H1 (cell line): ENCODE measurements around the gene PHLPP1. TPM values are rescaled to one million over a fixed set of nuclear protein-coding genes. Genes with fewer than 3 reads are reported as not detected.
A peak's percentile ranks its signal among the peaks of the same experiment; 100 is the strongest.

Experiments
- CTCF ChIA-PET: fragments of 300-600 bp; sonication (Branson Sonifier 250); formaldehyde crosslinking; loops from one replicate; lab custom pipeline; 2021; ENCODE audit not compliant: partially characterized antibody; lab: Charles Lee
- POLR2A ChIA-PET: fragments of 300-600 bp; sonication (Branson Sonifier 250); formaldehyde crosslinking; loops from one replicate; lab custom pipeline; 2021; ENCODE audit warnings: inconsistent platforms; ENCODE audit not compliant: partially characterized antibody; lab: Charles Lee
- DNase-seq, 2 experiments: peaks; one replicate each; pipeline versions ENCODE4 v3.0.0 to v3.0.0-alpha.2; 2010 to 2022; ENCODE audit warnings: low spot score in 2 of 2, low read depth in 1 of 2, mixed read lengths in 1 of 2
- FAIRE-seq: peaks from 2 replicates; lab custom pipeline; 2011; peaks lifted over from hg19 to GRCh38; lab: Jason Lieb, UNC
- H2AFZ ChIP-seq: 2 replicates; pipeline ENCODE4 v1.8.1; 2012; ENCODE audit warnings: low read length, inconsistent platforms
- H2AK5ac ChIP-seq: 2 replicates; pipeline ENCODE4 v1.6.1; 2013; ENCODE audit warnings: low read depth, low read length
- H2BK120ac ChIP-seq: replicated peaks from 2 replicates; pipeline ENCODE3; 2013; ENCODE audit warnings: low read depth, low read length, inconsistent platforms
- H2BK12ac ChIP-seq: 2 replicates; pipeline ENCODE4 v1.6.1; 2013; ENCODE audit warnings: low read depth, low read length
- H2BK15ac ChIP-seq: 2 replicates; pipeline ENCODE4 v1.6.1; 2013; ENCODE audit warnings: low read length
- H2BK20ac ChIP-seq: 2 replicates; pipeline ENCODE4 v1.6.1; 2013; ENCODE audit warnings: low read length
- H2BK5ac ChIP-seq: 2 replicates; pipeline ENCODE4 v1.6.1; 2013; ENCODE audit warnings: low read depth, low read length
- H3K14ac ChIP-seq: 2 replicates; pipeline ENCODE4 v1.6.1; 2013; ENCODE audit warnings: inconsistent platforms; ENCODE audit not compliant: insufficient read length
- H3K18ac ChIP-seq: 2 replicates; pipeline ENCODE4 v1.6.1; 2013; ENCODE audit warnings: low read length; ENCODE audit errors: extremely low read depth
- H3K23ac ChIP-seq: 2 replicates; pipeline ENCODE4 v1.6.1; 2013; ENCODE audit warnings: inconsistent platforms; ENCODE audit not compliant: insufficient read length
- H3K23me2 ChIP-seq: 2 replicates; pipeline ENCODE4 v1.6.1; 2013; ENCODE audit warnings: low read depth, low read length
- H3K27ac ChIP-seq: 2 replicates; pipeline ENCODE4 v1.6.1; 2011; ENCODE audit warnings: low read depth, low read length, inconsistent platforms
- H3K27me3 ChIP-seq, 4 experiments: replicated peaks in 1 of 4; 1 replicate in 1 of 4; 2 replicates in 3 of 4; pipeline versions ENCODE4 v1.6.1 to v1.8.1; 2011 to 2013; ENCODE audit warnings: low read length in 3 of 4, mild to moderate bottlenecking in 3 of 4, inconsistent platforms in 2 of 4, mixed read lengths in 2 of 4, moderate library complexity in 1 of 4; ENCODE audit not compliant: control insufficient read depth in 3 of 4, insufficient read depth in 3 of 4; ENCODE audit errors: extremely low read depth in 1 of 4
- H3K36me3 ChIP-seq, 4 experiments: 2 replicates each; pipeline versions ENCODE4 v1.6.1 to v1.8.1; 2011 to 2013; ENCODE audit warnings: mild to moderate bottlenecking in 4 of 4, low read length in 3 of 4, moderate library complexity in 2 of 4, control low read depth in 1 of 4, inconsistent platforms in 1 of 4; ENCODE audit not compliant: insufficient read depth in 4 of 4, control insufficient read depth in 2 of 4
- H3K4ac ChIP-seq: replicated peaks from 2 replicates; pipeline ENCODE3; 2013; ENCODE audit warnings: low read length, low read depth, mixed read lengths, inconsistent platforms; ENCODE audit not compliant: insufficient read length
- H3K4me1 ChIP-seq, 4 experiments: replicated peaks in 1 of 4; 1 replicate in 1 of 4; 2 replicates in 3 of 4; pipeline versions ENCODE4 v1.6.1 to v1.8.1; 2011 to 2013; ENCODE audit warnings: low read length in 3 of 4, inconsistent platforms in 2 of 4, mixed read lengths in 1 of 4; ENCODE audit not compliant: insufficient read depth in 4 of 4, control insufficient read depth in 3 of 4
- H3K4me2 ChIP-seq, 2 experiments: 2 replicates each; pipeline versions ENCODE4 v1.6.1 to v1.8.1; 2011 to 2013; ENCODE audit warnings: low read depth in 2 of 2, low read length in 2 of 2, control low read depth in 1 of 2, inconsistent platforms in 1 of 2, mild to moderate bottlenecking in 1 of 2; ENCODE audit not compliant: insufficient read depth in 1 of 2
- H3K4me3 ChIP-seq, 4 experiments: fragments of 200-600, 300-600 bp in 1 of 4; sonication (generic), shearing (Covaris generic), sonication (Bioruptor Twin) in 1 of 4; 2 replicates each; pipeline versions ENCODE4 v1.5.1 to v1.8.1; 2011 to 2016; ENCODE audit warnings: low read length in 4 of 4, low read depth in 3 of 4, control low read depth in 2 of 4, inconsistent platforms in 2 of 4, mild to moderate bottlenecking in 2 of 4, mixed read lengths in 1 of 4, moderate library complexity in 1 of 4; ENCODE audit not compliant: insufficient read depth in 2 of 4; ENCODE audit errors: extremely low read depth in 1 of 4
- H3K56ac ChIP-seq: replicated peaks from 2 replicates; pipeline ENCODE3; 2013; ENCODE audit warnings: low read depth, mild to moderate bottlenecking, mixed read lengths, low read length, inconsistent platforms; ENCODE audit not compliant: insufficient read length
- H3K79me1 ChIP-seq: 2 replicates; pipeline ENCODE4 v1.6.1; 2013; ENCODE audit warnings: low read depth, low read length, control low read depth
- H3K79me2 ChIP-seq, 2 experiments: 2 replicates each; pipeline versions ENCODE4 v1.6.1 to v1.8.1; 2012 to 2013; ENCODE audit warnings: low read length in 2 of 2, mild to moderate bottlenecking in 2 of 2, inconsistent platforms in 1 of 2; ENCODE audit not compliant: insufficient read depth in 2 of 2, control insufficient read depth in 1 of 2
- H3K9ac ChIP-seq, 4 experiments: replicated peaks in 1 of 4; 1 replicate in 1 of 4; 2 replicates in 3 of 4; pipeline versions ENCODE4 v1.6.1 to v1.8.1; 2011 to 2013; ENCODE audit warnings: low read depth in 3 of 4, low read length in 3 of 4, control low read depth in 2 of 4, mild to moderate bottlenecking in 2 of 4, moderate library complexity in 2 of 4, inconsistent platforms in 1 of 4; ENCODE audit errors: extremely low read depth in 1 of 4
- H3K9me3 ChIP-seq, 2 experiments: 2 replicates each; pipeline versions ENCODE4 v1.6.1 to v1.8.1; 2012 to 2013; ENCODE audit warnings: mild to moderate bottlenecking in 2 of 2, moderate library complexity in 2 of 2, control low read depth in 1 of 2, inconsistent platforms in 1 of 2, low read depth in 1 of 2, low read length in 1 of 2, mixed read lengths in 1 of 2; ENCODE audit not compliant: insufficient read depth in 2 of 2
- H4K20me1 ChIP-seq, 2 experiments: replicated peaks in 1 of 2; 2 replicates each; pipeline versions ENCODE3 to v1.8.1; 2011 to 2013; ENCODE audit warnings: inconsistent platforms in 2 of 2, low read length in 2 of 2, mild to moderate bottlenecking in 1 of 2; ENCODE audit not compliant: insufficient read depth in 2 of 2, control insufficient read depth in 1 of 2
- H4K5ac ChIP-seq: 2 replicates; pipeline ENCODE4 v1.6.1; 2013; ENCODE audit warnings: low read length, low read depth, mixed read lengths, inconsistent platforms; ENCODE audit not compliant: insufficient read length
- H4K8ac ChIP-seq: 2 replicates; pipeline ENCODE4 v1.8.0; 2013; ENCODE audit warnings: mild to moderate bottlenecking, moderate library complexity, low read length, inconsistent platforms; ENCODE audit not compliant: insufficient read depth; ENCODE audit errors: extremely low read depth
- H4K91ac ChIP-seq: replicated peaks from 2 replicates; pipeline ENCODE3; 2013; ENCODE audit warnings: low read length, mixed read lengths, inconsistent platforms; ENCODE audit not compliant: insufficient read length
- RAD21 ChIP-seq, 2 experiments: IDR thresholded peaks in 1 of 2; conservative IDR thresholded peaks in 1 of 2; 2 replicates each; pipeline ENCODE4 v1.6.1; 2011; ENCODE audit warnings: low read depth in 2 of 2, low read length in 2 of 2, improper control_type of control experiment in 1 of 2, inconsistent platforms in 1 of 2, mild to moderate bottlenecking in 1 of 2, moderate library complexity in 1 of 2
- RXRA ChIP-seq: IDR thresholded peaks from 2 replicates; pipeline ENCODE4 v1.6.1; 2011; ENCODE audit warnings: low read depth, mild to moderate bottlenecking, low read length, moderate library complexity; ENCODE audit not compliant: insufficient read depth
- SP4 ChIP-seq: IDR thresholded peaks from 2 replicates; pipeline ENCODE4 v1.6.1; 2012; ENCODE audit warnings: low read length, inconsistent platforms
- TAF1 ChIP-seq: IDR thresholded peaks from 2 replicates; pipeline ENCODE4 v1.6.1; 2011; ENCODE audit warnings: mild to moderate bottlenecking, low read depth, low read length
- ZNF274 ChIP-seq: IDR thresholded peaks from 2 replicates; pipeline ENCODE4 v1.7.0; 2012; ENCODE audit warnings: low read length, borderline replicate concordance; ENCODE audit errors: extremely low read depth
- WGBS, 2 experiments: shearing (Covaris generic) in 1 of 2; methylation state at CpG; one replicate each; pipeline versions ENCODE4 v1.1.6 to v1.1.7; 2013 to 2015; ENCODE audit warnings: low lambda C conversion rate in 2 of 2, mixed read lengths in 2 of 2, inconsistent platforms in 1 of 2, low coverage in 1 of 2, missing lambda C conversion rate in 1 of 2; ENCODE audit not compliant: insufficient replicate concordance in 2 of 2, insufficient coverage in 1 of 2, insufficient read length in 1 of 2; ENCODE audit errors: extremely low coverage in 1 of 2, missing lambda C conversion rate in 1 of 2; 5-methylcytosine and 5-hydroxymethylcytosine counted together
- polyA plus RNA-seq, 7 experiments: library from polyadenylated mRNA; depleted of rRNA in 3 of 7; stranded (reverse) in 5 of 7; unstranded in 2 of 7; fragments of >200 nt in 5 of 7; fragments of 200-250 nt in 2 of 7; gene quantifications; 1 replicate in 5 of 7; 2 replicates in 1 of 7; 4 replicates in 1 of 7; pipeline versions ENCODE4 v1.2.1 to v1.2.3, GENCODE V29; 2011 to 2013; ENCODE audit warnings: missing spikeins in 2 of 7, mixed read lengths in 2 of 7
- total RNA-seq: library from RNA; stranded (reverse); fragmentation: NEBNext Ultra II Directional; extraction: Animal tissue kit (Norgen Biotek cat#: 25700); gene quantifications from 2 replicates; pipeline ENCODE4 v1.2.1, GENCODE V29; 2021
- TF ChIP-seq, protein P1 (sequence below), 3 experiments: IDR thresholded peaks; 1 replicate in 2 of 3; 2 replicates in 1 of 3; pipeline versions ENCODE4 v1.5.1 to v1.6.1; 2011; ENCODE audit warnings: low read length in 3 of 3, mild to moderate bottlenecking in 3 of 3, inconsistent platforms in 2 of 3, low read depth in 1 of 3, moderate library complexity in 1 of 3; ENCODE audit not compliant: insufficient read depth in 1 of 3; ENCODE audit errors: control extremely low read depth in 1 of 3

Gene PHLPP1
- total and polyA plus RNA-seq, 2 of the 8 experiments (the other 6 are each of a cell fraction or from before 2014, with no cell fraction given), result 28.0 to 66.3 TPM

DNA sequence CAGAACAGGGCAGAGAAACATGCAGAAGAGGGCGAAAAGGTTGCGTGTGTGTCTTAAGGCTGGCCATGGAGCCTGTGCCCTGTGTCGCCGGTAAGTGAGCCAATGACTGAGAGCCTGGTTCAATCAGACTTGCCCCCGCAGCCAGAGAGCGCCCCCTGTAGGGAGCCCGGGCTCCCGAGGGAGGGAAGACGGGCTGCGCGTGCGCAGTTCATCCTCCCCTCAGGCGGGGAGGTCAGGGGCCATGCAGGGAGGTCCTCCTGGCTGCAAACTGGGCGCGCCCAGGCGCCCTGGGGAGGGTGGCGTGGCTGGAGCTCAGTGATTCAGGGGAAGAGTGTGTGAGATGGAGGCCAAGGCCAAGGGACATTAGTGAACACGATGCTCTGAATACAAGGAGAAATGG, 276.6 kb downstream of the PHLPP1 start:
- Histone ChIP-seq H2BK20ac (no peak overlapping the region), H3K23ac (no peak overlapping the region), H3K4me2 (no peak overlapping the region), H2AK5ac (no peak overlapping the region), H3K4ac (no peak overlapping the region), H3K79me1 (no peaks in the 10 kb centered on the region), H3K27me3 (no peaks in the 10 kb centered on the region), H3K27ac (no peak overlapping the region), H3K18ac (no peak overlapping the region), H2BK15ac (no peak overlapping the region), H4K91ac (no peak overlapping the region), H3K36me3 (no peaks in the 10 kb centered on the region), H4K20me1 (no peaks in the 10 kb centered on the region), H4K8ac (peak overlapping the region; percentile 12; the same call in 1 of the 2 replicates), H2BK12ac (no peak overlapping the region), H2BK5ac (no peak overlapping the region), H3K14ac (no peak overlapping the region), H4K5ac (no peak overlapping the region), H2BK120ac (no peak overlapping the region), H2AFZ (no peak overlapping the region), H3K56ac (no peak overlapping the region), H3K9me3 (no peaks in the 10 kb centered on the region; a peak in 1 of 4 replicates), H3K4me3 (no peak overlapping the region), H3K79me2 (no peaks in the 10 kb centered on the region), H3K9ac (no peak overlapping the region), H3K4me1 (no peaks in the 10 kb centered on the region), H3K23me2 (no peaks in the 10 kb centered on the region)
- DNase-seq (peak in 1 of 2 experiments; percentile 64), FAIRE-seq (no peak)
- WGBS, 2 experiments, result 90% methylated on average over 18 of the region's 18 CpGs; no CpG with 5 or more reads in 1 of the 2 experiments
- TF ChIP-seq RXRA (no peak), TAF1 (no peak), RAD21 (IDR thresholded peaks at IDR 0.05 in 1 of 2, conservative IDR thresholded peaks at IDR 0.05 in 1 of 2; ENCODE audit: low read depth in 2 of 2, low read length in 2 of 2) (peak; percentile 41 to 56; a peak in 3 of 4 replicates), ZNF274 (no peak), SP4 (no peak)
- TF ChIP-seq, protein P1, sequence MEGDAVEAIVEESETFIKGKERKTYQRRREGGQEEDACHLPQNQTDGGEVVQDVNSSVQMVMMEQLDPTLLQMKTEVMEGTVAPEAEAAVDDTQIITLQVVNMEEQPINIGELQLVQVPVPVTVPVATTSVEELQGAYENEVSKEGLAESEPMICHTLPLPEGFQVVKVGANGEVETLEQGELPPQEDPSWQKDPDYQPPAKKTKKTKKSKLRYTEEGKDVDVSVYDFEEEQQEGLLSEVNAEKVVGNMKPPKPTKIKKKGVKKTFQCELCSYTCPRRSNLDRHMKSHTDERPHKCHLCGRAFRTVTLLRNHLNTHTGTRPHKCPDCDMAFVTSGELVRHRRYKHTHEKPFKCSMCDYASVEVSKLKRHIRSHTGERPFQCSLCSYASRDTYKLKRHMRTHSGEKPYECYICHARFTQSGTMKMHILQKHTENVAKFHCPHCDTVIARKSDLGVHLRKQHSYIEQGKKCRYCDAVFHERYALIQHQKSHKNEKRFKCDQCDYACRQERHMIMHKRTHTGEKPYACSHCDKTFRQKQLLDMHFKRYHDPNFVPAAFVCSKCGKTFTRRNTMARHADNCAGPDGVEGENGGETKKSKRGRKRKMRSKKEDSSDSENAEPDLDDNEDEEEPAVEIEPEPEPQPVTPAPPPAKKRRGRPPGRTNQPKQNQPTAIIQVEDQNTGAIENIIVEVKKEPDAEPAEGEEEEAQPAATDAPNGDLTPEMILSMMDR (IDR thresholded peaks at IDR 0.05; ENCODE audit: control extremely low read depth in 1 of 3, insufficient read depth in 1 of 3, low read depth in 1 of 3, low read length in 3 of 3), result peak in 2 of 3 experiments; percentile 24 to 29; a peak in 2 of 4 replicates
- CTCF ChIA-PET, result interaction anchor here (1.0 to 1.4 kb wide), 6 partner anchors 9 to 406 kb away, joined by 3 to 5 read pairs (median 4); no protein-coding TSS in a partner anchor
- POLR2A ChIA-PET, result no interaction called here
